Cortex of kidney (tissue), 1 donor: ENCODE measurements around the gene ADGRG3.
"Not testable (repeated sequence)": the region's sequence is repeated elsewhere in the genome, so short reads cannot be mapped to it uniquely, and the experiment has no call there.

Source experiments
- DNase-seq: peaks from one replicate; lab custom pipeline; 2025; lab: John Stamatoyannopoulos, UW

The ADGRG3 gene

DNA sequence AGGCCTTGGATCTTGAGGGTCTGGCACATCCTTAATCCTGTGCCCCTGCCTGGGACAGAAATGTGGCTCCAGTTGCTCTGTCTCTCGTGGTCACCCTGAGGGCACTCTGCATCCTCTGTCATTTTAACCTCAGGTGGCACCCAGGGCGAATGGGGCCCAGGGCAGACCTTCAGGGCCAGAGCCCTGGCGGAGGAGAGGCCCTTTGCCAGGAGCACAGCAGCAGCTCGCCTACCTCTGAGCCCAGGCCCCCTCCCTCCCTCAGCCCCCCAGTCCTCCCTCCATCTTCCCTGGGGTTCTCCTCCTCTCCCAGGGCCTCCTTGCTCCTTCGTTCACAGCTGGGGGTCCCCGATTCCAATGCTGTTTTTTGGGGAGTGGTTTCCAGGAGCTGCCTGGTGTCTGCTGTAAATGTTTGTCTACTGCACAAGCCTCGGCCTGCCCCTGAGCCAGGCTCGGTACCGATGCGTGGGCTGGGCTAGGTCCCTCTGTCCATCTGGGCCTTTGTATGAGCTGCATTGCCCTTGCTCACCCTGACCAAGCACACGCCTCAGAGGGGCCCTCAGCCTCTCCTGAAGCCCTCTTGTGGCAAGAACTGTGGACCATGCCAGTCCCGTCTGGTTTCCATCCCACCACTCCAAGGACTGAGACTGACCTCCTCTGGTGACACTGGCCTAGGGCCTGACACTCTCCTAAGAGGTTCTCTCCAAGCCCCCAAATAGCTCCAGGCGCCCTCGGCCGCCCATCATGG lies 4.0 kb upstream of the ADGRG3 start:
- DNase-seq, result no peak

DNA sequence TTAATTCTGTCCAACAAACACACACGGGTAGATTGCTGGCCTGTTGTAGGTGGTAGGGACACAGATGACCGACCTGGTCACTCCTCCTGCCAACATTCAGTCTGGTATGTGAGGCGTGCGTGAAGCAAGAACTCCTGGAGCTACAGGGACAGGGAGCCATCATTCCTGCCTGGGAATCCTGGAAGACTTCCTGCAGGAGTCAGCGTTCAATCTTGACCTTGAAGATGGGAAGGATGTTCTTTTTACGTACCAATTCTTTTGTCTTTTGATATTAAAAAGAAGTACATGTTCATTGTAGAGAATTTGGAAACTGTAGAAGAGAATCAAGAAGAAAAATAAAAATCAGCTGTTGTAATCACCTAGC lies 3.5 kb upstream of the ADGRG3 start:
- no peak for DNase-seq

DNA sequence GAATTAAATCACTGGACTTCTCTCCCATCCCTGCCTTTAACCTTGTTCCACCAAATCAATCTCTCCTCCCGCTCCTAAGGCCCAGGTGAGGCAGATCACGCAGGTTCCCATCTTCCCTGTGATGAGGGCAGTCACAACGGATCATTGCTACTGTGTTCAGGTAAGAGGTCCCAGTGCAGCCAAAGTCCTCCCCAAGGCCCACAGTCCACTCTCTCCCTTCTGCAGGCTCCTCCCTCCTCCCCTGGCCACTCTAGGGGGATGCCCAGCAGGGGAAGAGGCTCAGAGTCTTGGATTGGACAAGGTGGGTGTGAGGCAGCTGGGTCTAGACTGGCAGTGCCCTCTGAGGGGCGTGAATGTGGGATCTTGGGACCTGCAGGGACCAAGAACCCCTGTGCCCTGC lies 2.6 kb upstream of the ADGRG3 start:
- no peak for DNase-seq

DNA sequence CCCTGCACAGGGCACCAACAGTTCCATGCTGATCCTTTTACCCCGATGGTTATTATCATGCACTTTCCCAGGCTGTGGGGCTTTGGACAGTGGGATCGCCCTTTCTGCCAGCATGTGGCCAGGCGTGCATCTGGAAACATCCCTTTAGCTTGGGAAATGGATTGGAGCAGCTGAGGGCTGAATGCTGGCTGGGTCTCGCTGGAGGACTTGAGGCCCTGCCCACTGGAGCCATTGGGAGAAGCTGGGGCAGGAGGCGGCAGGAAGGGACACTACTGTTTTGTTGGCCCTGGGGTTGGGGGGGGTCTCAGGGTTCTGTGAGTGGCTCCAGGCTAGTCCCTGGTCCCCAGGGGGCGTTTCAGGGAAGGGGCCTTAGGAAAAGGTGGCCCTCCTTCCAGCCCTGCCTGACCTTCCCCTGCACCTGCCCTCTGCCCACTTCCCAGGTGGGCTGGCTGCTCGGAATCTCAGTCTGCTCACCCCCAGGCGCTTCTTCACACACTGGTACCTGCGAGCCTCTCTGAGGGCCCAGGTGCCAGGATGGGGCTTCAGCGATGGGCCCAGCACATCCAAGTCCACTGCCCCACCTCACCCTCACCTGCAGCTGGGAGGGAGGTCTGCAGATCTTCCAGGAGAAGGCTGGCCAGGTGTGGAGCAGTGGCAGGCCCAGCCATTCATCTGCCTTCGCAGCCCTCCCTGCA lies 1.6 kb upstream of the ADGRG3 start:
- DNase-seq, result no peak

DNA sequence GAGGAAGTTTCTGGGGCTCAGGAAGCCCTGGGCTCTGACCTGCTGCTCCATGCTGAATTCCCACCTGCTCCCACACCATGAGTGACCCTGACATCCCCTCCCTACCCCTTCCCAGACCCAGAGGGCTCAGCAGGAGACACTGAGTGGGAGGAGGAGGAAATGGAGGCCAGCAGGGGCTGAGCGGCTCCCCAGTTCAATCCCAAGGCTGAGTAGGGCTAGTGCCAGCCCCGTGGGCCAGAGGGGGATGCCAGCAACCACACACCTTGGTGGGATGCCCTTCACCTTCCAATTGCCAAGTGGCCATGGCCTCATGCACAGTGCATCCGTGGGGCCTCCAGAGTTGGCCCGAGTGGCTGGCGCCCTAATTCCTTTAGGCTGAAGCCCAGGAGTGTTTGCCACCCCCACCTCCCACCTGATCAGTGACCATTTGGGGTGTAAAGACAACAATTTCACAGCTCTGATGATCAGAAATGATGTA lies 1.0 kb upstream of the ADGRG3 start:
- DNase-seq, result no peak

DNA sequence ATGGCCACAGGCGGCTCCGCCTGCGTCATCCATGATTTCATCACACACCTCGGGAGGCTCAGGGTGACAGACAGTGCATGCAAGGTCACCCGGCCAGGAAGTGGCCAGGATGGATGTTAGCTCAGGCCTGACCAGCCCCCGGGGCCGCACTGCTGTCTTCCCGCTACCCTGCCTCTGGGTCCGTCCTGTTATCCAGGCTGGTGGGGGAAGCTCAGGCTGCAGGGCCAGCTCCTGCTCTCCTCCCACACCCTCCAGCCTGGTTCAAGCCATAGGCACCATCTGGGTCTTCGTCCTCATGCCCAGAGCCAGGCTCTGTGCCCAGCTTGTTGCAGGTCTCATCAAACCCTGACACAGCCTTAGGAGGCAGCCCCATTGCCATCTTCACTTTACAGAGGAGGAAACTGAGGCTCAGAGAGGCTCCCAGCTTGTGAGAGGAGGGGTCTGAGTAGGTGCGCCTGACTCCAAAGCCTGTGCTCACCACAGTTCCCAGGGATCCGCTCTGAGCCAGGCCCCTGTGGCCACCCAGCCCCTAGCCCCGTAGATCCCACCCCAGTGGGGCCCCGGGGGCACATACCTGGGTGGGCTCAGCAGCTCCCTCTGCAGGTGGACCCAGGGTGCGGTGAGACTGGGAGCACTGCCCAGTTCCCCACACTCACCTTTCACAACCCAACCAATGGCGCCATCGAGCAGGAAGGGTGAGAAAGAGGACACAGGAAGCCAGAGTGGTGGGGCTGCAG lies 412 bp upstream of the ADGRG3 start:
- no peak for DNase-seq

DNA sequence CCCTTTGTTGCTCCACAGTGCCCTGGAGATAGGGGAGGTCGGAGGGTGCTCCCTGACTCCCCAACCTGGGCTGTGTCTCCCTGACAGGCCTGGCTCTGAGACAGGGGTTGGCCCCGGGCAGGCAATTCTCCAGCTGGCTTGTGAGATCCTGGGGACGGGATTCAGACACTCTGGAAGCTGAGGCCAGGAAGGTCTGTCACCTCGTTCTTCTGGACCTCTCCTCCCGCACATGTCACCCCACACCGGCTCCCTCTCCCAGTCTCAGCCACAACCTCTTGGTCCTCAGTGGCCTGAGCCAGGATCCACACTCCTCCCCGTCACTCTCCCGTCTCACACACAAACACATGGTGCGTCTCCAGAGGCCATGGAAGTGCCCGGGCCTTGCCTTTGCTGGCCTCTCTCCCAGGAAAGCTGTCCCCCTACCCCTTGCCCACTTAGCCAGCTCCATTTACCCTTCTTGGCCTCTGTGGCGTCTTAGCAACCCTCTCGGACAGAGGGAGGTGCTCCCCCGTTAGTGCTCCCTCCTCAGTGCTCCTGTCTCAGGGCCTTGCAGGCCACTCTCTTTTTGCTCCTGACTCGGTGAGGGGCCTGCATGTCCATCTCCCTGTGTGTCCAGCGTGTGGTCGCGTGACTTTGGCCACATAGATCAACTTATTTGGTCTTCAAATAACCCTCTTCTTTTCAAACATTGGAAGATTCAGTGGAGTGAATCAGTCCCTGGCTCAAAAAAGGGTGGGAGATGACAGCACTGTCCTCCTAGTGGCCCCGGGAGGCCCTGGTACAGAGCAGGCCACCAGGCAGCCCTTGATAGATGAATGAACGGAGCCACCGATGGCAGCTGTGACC lies 747 bp downstream of the ADGRG3 start:
- DNase-seq, result no peak

DNA sequence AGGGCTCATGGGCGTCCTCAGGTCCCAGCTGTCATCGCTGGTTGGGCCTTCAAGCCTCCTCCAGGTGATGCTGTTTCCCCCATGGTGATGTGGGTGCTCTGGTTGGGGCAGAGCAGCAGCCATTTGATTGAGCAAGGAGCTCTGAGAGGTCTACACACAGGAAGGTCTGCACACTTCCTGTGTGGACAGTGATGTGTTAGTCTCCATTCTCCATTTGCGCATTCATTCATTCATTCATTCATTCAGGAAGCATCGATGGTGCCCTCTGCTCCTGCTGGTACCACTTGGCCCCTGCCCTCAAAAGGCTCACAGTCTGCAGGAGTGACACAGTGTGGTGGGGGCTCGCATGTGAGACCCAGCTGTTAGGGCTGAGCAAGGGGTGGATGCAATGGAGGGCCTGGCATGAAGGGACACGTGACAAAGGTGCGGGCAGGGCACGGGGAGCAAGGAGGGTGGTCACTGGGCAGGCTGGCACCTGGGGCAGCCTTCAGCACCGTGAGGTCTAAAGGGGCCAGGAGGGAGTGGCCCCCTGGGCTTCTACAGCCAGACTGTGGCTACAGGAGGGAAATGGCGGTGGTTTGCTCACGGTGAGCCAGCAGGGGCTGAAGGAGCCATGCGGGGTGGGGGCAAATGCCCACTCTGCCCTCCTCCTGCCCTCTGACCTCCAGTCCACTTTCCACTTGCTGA lies 1.5 kb downstream of the ADGRG3 start:
- DNase-seq, result no peak

DNA sequence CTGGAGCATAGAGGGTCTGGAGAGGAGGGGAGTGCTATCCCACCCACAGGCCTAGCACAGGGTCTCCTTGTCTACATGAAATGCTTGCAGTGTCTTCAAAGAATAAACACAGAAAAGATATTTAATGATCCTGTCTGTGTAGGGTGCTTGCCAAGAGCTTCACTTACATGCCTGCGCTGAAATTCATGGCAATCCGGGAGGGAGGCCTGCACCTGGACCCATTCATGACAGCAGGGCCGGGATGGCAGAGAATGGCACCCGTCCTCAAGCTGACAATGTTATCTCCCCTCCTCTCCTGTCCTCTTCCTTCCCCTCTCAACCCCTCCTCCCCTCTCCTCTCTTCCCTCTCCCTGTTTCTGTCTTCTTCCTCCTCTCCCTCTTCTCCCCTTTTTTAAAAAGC lies 2.1 kb downstream of the ADGRG3 start:
- no peak for DNase-seq

DNA sequence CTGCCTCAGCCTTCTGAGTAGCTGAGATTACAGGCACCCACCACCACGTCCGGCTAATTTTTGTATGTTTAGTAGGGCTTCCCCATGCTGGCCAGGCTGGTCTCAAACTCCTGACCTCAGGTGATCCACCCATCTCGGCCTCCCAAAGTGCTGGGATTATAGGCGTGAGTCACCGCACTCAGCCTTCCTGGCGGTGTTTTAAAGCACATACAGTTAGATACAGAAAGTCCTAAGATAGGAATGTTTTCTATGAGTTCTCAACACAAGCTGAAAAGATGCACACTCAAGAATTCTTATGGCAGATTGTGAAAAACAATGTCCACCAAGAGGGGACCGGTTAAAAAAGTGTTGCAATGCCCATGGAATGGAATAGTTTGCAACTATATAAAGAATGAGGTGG lies 3.3 kb downstream of the ADGRG3 start:
- not testable (repeated sequence) for DNase-seq

DNA sequence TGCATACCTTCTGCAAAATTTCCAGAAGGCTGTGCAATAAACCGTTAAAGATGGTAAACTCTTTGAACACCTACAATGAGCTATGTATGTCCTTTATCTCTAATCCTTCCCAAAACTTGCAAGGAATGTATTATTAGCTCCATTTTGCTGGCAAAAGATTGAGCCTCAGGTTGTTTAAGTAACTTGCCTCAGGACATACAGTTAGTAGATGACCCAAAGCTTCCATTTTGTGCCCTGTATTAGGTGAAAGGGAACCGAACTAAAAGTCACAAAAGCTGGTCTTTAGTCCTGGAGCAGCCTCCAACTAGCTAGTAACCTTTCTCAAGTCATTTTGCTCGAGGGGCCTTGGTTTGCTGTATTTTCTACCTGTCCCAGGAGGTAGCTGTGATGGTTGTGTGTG lies 4.3 kb downstream of the ADGRG3 start:
- no peak for DNase-seq

DNA sequence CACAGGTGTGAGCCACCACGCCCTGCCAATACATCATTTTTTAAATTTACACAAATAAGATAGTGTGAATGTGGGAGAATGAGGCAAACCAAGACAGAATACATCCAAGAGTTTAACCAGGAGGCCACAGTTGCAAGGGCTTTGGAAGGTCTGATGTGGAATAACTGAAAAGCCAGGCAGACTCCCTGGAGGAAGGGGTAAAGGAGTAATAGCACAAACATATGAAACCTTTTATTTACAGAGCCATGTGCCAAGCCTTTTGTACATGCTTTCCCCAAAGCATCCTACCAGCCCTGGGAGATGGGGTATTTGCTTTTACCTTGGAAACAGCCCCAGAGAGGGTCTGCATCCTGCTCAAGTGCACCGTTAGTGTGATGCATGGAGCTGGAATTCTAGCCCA lies 4.7 kb downstream of the ADGRG3 start:
- no peak for DNase-seq

DNA sequence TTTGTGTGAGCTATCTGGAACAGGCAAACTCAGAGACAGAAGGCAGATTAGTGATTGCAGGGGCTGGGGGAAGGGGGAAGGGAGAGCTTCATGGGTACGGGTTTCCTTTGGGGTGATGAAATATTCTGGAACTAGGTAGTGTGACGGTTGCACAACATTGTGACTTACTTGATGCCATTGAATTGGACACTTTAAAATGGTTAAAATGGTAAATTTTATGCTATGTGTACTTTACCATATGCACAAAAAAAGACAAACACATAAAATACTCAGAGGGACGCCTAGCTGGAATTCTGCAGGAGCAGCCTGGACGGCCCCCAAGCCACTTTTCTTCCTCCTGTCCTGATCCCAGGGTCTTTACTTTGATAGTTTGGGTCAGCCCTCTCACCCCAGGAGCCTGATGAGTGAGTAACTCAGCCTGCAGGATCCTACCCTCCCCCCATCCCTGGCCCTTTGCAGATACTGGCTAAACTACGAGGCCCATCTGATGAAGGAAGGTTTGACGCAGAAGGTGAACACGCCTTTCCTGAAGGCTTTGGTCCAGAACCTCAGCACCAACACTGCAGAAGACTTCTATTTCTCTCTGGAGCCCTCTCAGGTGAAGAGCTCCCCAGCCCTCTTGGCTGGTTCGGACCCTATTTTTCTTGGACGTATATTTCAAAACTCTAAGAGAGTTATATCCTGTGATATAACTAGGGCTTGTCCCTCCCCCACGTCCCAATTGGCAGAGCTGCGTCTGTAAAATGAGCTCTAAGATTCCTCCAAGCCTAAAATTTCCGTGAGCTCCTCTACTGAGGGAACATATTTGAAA lies 7.8 kb downstream of the ADGRG3 start:
- DNase-seq, result no peak

DNA sequence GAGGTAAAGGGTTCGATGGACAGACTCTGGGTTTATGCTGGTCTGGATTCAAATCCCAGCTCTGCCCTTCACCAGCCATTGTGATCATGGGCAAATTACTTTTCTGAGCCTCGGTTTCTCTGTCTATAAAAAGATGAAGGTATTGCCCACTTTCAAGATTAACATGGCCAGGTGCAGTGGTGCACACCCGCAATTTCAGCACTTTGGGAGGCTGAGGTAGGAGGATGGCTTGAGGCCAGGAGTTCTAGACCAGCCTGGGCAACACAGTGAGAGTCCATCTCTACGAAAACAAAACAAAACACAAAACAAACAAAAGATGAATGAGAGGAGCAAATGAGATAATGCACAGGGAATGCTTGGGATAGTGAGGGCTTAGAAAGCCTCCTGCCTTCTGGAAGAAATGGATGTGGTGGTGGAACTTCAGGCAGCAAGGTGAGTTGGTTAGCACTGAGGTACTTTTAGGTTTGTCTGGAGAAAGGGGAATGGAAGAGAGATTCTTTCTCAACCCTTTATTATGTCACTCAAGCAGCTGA lies 8.5 kb downstream of the ADGRG3 start:
- DNase-seq, result no peak

DNA sequence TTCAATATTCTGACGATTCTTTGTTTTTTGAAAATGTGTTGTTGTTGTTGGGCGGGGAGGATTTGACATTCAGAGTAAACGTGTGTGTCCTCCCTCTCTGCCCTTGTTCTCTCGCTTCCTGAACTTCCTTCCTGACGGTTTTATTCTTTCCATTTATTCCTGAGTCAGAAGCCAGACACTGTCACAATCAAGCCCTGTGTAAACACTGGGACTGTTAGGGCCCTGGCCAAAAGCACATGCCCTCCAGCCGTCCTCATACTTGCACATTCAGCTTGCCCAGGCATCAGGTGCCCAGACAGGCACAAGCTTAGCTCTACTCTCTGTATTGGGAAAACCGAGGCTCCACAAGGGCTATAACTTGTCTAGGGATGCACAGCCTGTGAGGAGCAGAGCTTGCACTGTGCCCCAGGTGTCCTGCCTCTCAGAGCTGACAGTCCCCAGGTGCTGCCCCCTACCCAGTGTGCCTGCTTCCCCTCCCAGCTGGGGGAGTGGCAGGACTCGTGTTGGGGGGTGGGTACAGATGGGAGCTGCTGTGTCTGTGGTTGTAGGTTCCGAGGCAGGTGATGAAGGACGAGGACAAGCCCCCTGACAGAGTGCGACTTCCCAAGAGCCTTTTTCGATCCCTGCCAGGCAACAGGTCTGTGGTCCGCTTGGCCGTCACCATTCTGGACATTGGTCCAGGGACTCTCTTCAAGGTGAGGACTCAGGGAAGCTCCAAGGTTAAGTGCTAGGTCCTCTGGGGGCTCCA lies 9.7 kb downstream of the ADGRG3 start:
- no peak for DNase-seq

DNA sequence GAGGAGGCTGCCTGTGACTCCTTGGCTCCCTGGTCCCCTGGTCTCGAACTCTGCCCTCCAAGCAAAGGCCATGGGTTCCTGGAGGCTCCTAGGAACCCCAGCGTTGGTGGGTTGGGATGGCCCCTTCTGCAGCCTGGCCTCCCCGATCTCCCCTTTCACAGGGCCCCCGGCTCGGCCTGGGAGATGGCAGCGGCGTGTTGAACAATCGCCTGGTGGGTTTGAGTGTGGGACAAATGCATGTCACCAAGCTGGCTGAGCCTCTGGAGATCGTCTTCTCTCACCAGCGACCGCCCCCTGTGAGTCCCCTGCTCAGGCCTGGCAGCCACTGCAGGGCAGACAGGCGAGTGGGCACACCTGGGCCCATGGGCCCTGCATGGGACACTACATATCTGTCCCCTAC lies 10.9 kb downstream of the ADGRG3 start:
- no peak for DNase-seq

DNA sequence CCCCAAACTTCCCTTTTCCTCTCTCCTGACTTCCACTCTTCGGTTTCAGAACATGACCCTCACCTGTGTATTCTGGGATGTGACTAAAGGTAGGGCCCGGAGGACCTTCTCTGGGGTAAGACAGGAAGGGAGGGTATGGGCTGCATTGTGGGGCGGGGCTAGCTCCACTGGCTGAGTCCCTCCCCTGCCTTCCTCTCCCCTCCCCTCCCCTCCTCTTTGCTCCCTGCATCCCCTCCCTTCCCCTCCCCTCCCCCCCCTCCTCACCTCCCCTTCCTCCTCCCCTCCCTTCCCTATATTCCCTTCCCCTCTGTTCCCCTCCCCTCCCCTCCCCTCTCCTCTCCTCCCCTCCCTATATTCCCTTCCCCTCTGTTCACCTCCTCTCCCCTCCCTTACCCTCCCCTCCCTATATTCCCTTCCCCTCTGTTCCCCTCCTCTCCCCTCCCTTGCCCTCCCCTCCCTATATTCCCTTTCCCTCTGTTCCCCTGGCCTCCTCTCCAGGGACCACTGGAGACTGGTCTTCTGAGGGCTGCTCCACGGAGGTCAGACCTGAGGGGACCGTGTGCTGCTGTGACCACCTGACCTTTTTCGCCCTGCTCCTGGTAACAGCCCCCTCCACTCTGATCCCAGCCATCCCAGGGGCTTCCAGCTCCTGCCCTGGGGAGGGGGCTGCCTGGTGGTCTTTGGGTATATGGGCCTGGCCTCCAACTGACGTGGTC lies 11.8 kb downstream of the ADGRG3 start:
- DNase-seq, result no peak

DNA sequence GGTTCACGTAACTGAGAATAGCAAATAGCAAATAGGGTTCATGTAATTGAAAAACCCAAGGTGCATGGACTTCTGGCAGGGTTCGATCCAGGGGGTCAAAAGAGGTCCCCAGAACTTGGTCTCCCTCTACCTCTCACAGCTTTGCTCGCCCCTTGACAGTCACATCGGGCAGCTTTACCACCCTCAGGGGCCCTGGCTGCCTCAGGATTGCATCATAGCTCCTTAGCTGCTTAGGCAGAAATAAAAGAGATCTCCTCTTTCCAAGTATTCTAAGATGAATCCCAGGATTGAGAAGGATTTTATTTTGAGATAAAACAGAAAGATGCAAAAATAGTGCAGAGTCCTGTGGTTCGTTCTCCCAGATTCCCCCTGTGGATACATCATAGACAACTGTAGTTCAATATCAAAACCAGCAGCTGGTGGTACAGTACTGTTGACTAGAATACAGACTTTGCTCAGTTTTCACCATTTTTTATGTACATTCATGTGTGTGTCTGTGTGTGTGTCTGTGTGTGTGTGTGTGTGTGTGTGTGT lies 12.8 kb downstream of the ADGRG3 start:
- no peak for DNase-seq
